CD4-positive, CD25-positive, alpha-beta regulatory T cell (primary cell): ENCODE measurements around the gene HPS1. TPM values are rescaled to one million over a fixed set of nuclear protein-coding genes. Genes with fewer than 3 reads are reported as not detected.
A peak's percentile ranks its signal among the peaks of the same experiment; 100 is the strongest.

Source experiments
- ATAC-seq, 2 donors: fragments of 150-1000 bp; cut with Tn5 transposase; one replicate each; pipeline ENCODE4 v1.10.0; 2021; ENCODE audit warnings: low read depth in 2 of 2, moderate number of reproducible peaks in 2 of 2, moderate library complexity in 1 of 2
- DNase-seq, 3 donors: peaks; one replicate each; pipeline versions ENCODE4 v3.0.0 to v3.0.0-alpha.2; 2012 to 2022; ENCODE audit warnings: mixed read lengths in 1 of 3
- H3K27ac ChIP-seq: one replicate; pipeline ENCODE4 v1.7.0; 2013; ENCODE audit warnings: mild to moderate bottlenecking, low read length; ENCODE audit not compliant: insufficient read depth, poor library complexity, severe bottlenecking
- H3K27me3 ChIP-seq: one replicate; pipeline ENCODE4 v1.7.0; 2013; ENCODE audit warnings: low read length; ENCODE audit not compliant: control insufficient read depth, insufficient read depth
- H3K36me3 ChIP-seq: one replicate; pipeline ENCODE4 v1.7.0; 2013; ENCODE audit warnings: mild to moderate bottlenecking, low read length, moderate library complexity; ENCODE audit not compliant: control insufficient read depth, insufficient read depth
- H3K4me1 ChIP-seq: 2 replicates; pipeline ENCODE4 v1.7.0; 2013; ENCODE audit warnings: mild to moderate bottlenecking, low read length; ENCODE audit not compliant: insufficient read depth, control insufficient read depth, poor library complexity, severe bottlenecking
- H3K4me3 ChIP-seq: one replicate; pipeline ENCODE4 v1.7.0; 2013; ENCODE audit warnings: low read depth, mild to moderate bottlenecking, low read length, moderate library complexity
- H3K9me3 ChIP-seq, 2 experiments: 1 replicate in 1 of 2; 2 replicates in 1 of 2; pipeline ENCODE4 v1.7.0; 2013; ENCODE audit warnings: low read length in 2 of 2, mild to moderate bottlenecking in 1 of 2, moderate library complexity in 1 of 2; ENCODE audit not compliant: control insufficient read depth in 2 of 2
- H3K27ac Mint-ChIP-seq, 3 donors: one replicate each; pipeline ENCODE4 v1.8.0; 2020 to 2022; ENCODE audit warnings: mild to moderate bottlenecking in 3 of 3, mixed read lengths in 3 of 3, moderate library complexity in 2 of 3
- H3K27me3 Mint-ChIP-seq: one replicate; pipeline ENCODE4 v1.8.0; 2022; ENCODE audit warnings: mild to moderate bottlenecking, mixed read lengths
- H3K36me3 Mint-ChIP-seq: one replicate; pipeline ENCODE4 v1.8.0; 2020; ENCODE audit warnings: mixed read lengths
- H3K4me1 Mint-ChIP-seq, 4 donors: one replicate each; pipeline ENCODE4 v1.8.0; 2020 to 2022; ENCODE audit warnings: mixed read lengths in 4 of 4, mild to moderate bottlenecking in 1 of 4
- H3K4me3 Mint-ChIP-seq, 4 donors: one replicate each; pipeline ENCODE4 v1.8.0; 2020 to 2022; ENCODE audit warnings: mild to moderate bottlenecking in 4 of 4, mixed read lengths in 4 of 4, moderate library complexity in 3 of 4
- H3K9me3 Mint-ChIP-seq, 7 donors: one replicate each; pipeline ENCODE4 v1.8.0; 2020 to 2022; ENCODE audit warnings: mixed read lengths in 7 of 7, mild to moderate bottlenecking in 3 of 7, moderate library complexity in 2 of 7
- polyA plus RNA-seq, 4 donors: library from polyadenylated mRNA; unstranded; fragments of 300-500 nt; fragmentation: Illumina TruSeq; gene quantifications; one replicate each; pipeline ENCODE4 v1.2.3, GENCODE V29; 2021
- total RNA-seq: library from RNA; stranded (reverse); gene quantifications from one replicate; pipeline ENCODE4 v1.2.3, GENCODE V29; 2022

Gene HPS1
- total and polyA plus RNA-seq, 5 donors from 2014 or later = 65.2 to 88.5 (median 76.7) TPM

GRCh38 chr10:98433881-98434732, 12.6 kb downstream of the HPS1 start:
- peaks cover 0 to 4% (median 2%) of the 10 kb centered on the region in 7 donors for H3K9me3 Mint-ChIP-seq
- no peak overlapping the region for H3K27ac Mint-ChIP-seq
- ATAC-seq = no peak

GRCh38 chr10:98433371-98433770, 13.4 kb downstream of the HPS1 start:
- H3K36me3 ChIP-seq = peaks cover 76% of the 10 kb centered on the region
- H3K4me1 ChIP-seq = no peaks in the 10 kb centered on the region
- H3K9me3 ChIP-seq = peaks cover 0 to 4% of the 10 kb centered on the region in 2 experiments
- Mint-ChIP-seq H3K9me3 (peaks cover 0 to 4% (median 2%) of the 10 kb centered on the region in 7 donors), H3K27me3 (no peaks in the 10 kb centered on the region), H3K27ac (no peak overlapping the region), H3K4me3 (no peak overlapping the region), H3K4me1 (peaks cover 0 to 6% (median under 1%) of the 10 kb centered on the region in 4 donors), H3K36me3 (peaks cover 54% of the 10 kb centered on the region)
- no peaks in the 10 kb centered on the region for H3K27me3 ChIP-seq
- H3K4me3 ChIP-seq = no peak overlapping the region
- ATAC-seq (no peak), DNase-seq (no peak)
- no peak overlapping the region for H3K27ac ChIP-seq

More at GRCh38 chr10:98433881-98434732, 12.6 kb downstream of the HPS1 start:
- Mint-ChIP-seq H3K4me1 (peaks cover 0 to 7% (median under 1%) of the 10 kb centered on the region in 4 donors), H3K36me3 (peaks cover 57% of the 10 kb centered on the region), H3K27me3 (no peaks in the 10 kb centered on the region), H3K4me3 (no peak overlapping the region)
- Histone ChIP-seq H3K27me3 (no peaks in the 10 kb centered on the region), H3K4me1 (no peaks in the 10 kb centered on the region), H3K9me3 (peaks cover 0 to 4% of the 10 kb centered on the region in 2 experiments), H3K36me3 (peaks cover 78% of the 10 kb centered on the region), H3K27ac (no peak overlapping the region), H3K4me3 (no peak overlapping the region)
- DNase-seq = no peak

- H3K27me3 Mint-ChIP-seq = no peaks in the 10 kb centered on the region
- DNase-seq (no peak), ATAC-seq (no peak)
- H3K9me3 Mint-ChIP-seq = peaks cover 0 to 4% (median 2%) of the 10 kb centered on the region in 7 donors
- Histone ChIP-seq H3K4me3 (no peak overlapping the region), H3K4me1 (no peaks in the 10 kb centered on the region), H3K36me3 (peaks cover 84% of the 10 kb centered on the region), H3K9me3 (peaks cover 0 to 4% of the 10 kb centered on the region in 2 experiments), H3K27ac (no peak overlapping the region), H3K27me3 (no peaks in the 10 kb centered on the region)
- no peak overlapping the region for H3K4me3 Mint-ChIP-seq
- peaks cover 53% of the 10 kb centered on the region for H3K36me3 Mint-ChIP-seq
- no peaks in the 10 kb centered on the region for H3K4me1 Mint-ChIP-seq
- no peak overlapping the region for H3K27ac Mint-ChIP-seq
These were observed 14.4 kb downstream of the HPS1 start for GRCh38 chr10:98432330-98432729.

- Mint-ChIP-seq H3K4me1 (no peaks in the 10 kb centered on the region), H3K4me3 (no peak overlapping the region), H3K36me3 (peaks cover 57% of the 10 kb centered on the region), H3K9me3 (peaks cover 0 to 4% (median 0%) of the 10 kb centered on the region in 7 donors), H3K27ac (peak overlapping the region in 2 of 3 donors; percentile 39 to 56), H3K27me3 (no peaks in the 10 kb centered on the region)
- Histone ChIP-seq H3K27ac (no peak overlapping the region), H3K27me3 (no peaks in the 10 kb centered on the region), H3K4me1 (no peaks in the 10 kb centered on the region), H3K9me3 (peaks cover 0 to 4% of the 10 kb centered on the region in 2 experiments), H3K36me3 (peaks cover 81% of the 10 kb centered on the region), H3K4me3 (no peak overlapping the region)
- DNase-seq (no peak), ATAC-seq (no peak)
These were observed 15.7 kb downstream of the HPS1 start for GRCh38 chr10:98431016-98431415.

- ATAC-seq (no peak), DNase-seq (no peak)
- Mint-ChIP-seq H3K27me3 (no peaks in the 10 kb centered on the region), H3K36me3 (peaks cover 51% of the 10 kb centered on the region), H3K9me3 (peaks cover 0 to 4% (median 0%) of the 10 kb centered on the region in 7 donors), H3K4me1 (no peaks in the 10 kb centered on the region), H3K27ac (peak overlapping the region in 1 of 3 donors; percentile 56), H3K4me3 (no peak overlapping the region)
- Histone ChIP-seq H3K27ac (no peak overlapping the region), H3K4me3 (no peak overlapping the region), H3K4me1 (no peaks in the 10 kb centered on the region), H3K36me3 (peaks cover 76% of the 10 kb centered on the region), H3K9me3 (peaks cover 0 to 4% of the 10 kb centered on the region in 2 experiments), H3K27me3 (no peaks in the 10 kb centered on the region)
These were observed 16.3 kb downstream of the HPS1 start for GRCh38 chr10:98430427-98430826.

GRCh38 chr10:98429320-98430072, 17.2 kb downstream of the HPS1 start:
- no peak overlapping the region for H3K4me3 Mint-ChIP-seq
- H3K27ac Mint-ChIP-seq = no peak overlapping the region
- DNase-seq (no peak), ATAC-seq (no peak)
- Histone ChIP-seq H3K4me1 (no peaks in the 10 kb centered on the region), H3K4me3 (no peak overlapping the region), H3K27ac (no peak overlapping the region), H3K27me3 (no peaks in the 10 kb centered on the region), H3K9me3 (peaks cover 0 to 4% of the 10 kb centered on the region in 2 experiments), H3K36me3 (peaks cover 66% of the 10 kb centered on the region)
- peaks cover 0 to 4% (median 0%) of the 10 kb centered on the region in 7 donors for H3K9me3 Mint-ChIP-seq
- H3K4me1 Mint-ChIP-seq = no peaks in the 10 kb centered on the region
- peaks cover 42% of the 10 kb centered on the region for H3K36me3 Mint-ChIP-seq
- H3K27me3 Mint-ChIP-seq = no peaks in the 10 kb centered on the region

- H3K9me3 Mint-ChIP-seq = peaks cover 0 to 3% (median 0%) of the 10 kb centered on the region in 7 donors
- no peak overlapping the region for H3K27ac ChIP-seq
- no peak for DNase-seq
- H3K4me3 Mint-ChIP-seq = no peak overlapping the region
- no peak for ATAC-seq
- H3K4me1 Mint-ChIP-seq = no peaks in the 10 kb centered on the region
- no peaks in the 10 kb centered on the region for H3K27me3 ChIP-seq
- peaks cover 62% of the 10 kb centered on the region for H3K36me3 ChIP-seq
- no peaks in the 10 kb centered on the region for H3K9me3 ChIP-seq
- peaks cover 30% of the 10 kb centered on the region for H3K36me3 Mint-ChIP-seq
- no peaks in the 10 kb centered on the region for H3K4me1 ChIP-seq
- H3K27ac Mint-ChIP-seq = peak overlapping the region in 1 of 3 donors; percentile 14
- H3K4me3 ChIP-seq = no peak overlapping the region
- no peaks in the 10 kb centered on the region for H3K27me3 Mint-ChIP-seq
These were observed 19.7 kb downstream of the HPS1 start for GRCh38 chr10:98427011-98427515.
